Measurements from ENCODE around the gene NANOS2. TPM values are rescaled to one million over a fixed set of nuclear protein-coding genes. Genes with fewer than 3 reads are reported as not detected.
A peak's percentile ranks its signal among the peaks of the same experiment; 100 is the strongest.

Gene NANOS2
- total RNA-seq, 4 donors from 2014 or later = not detected

- intact Hi-C loops (cut with DNase I) = loop anchor here (5.0 kb wide), 1 partner anchor 67 kb away; the partner anchor contains the start of gene RSPH6A
Measured at GRCh38 chr19:45883881-45884681, 30.5 kb downstream of the NANOS2 start.

GRCh38 chr19:45883586-45883880 is 31.0 kb downstream of the NANOS2 start:
- Histone ChIP-seq H3K9me3 (no peaks in the 10 kb centered on the region), H3K4me1 (peaks cover 32 to 51% (median 49%) of the 10 kb centered on the region in 4 donors), H3K4me3 (peak overlapping the region in 3 of 4 donors; percentile 31 to 46 (median 32)), H3K27me3 (peaks cover 0 to 6% (median 0%) of the 10 kb centered on the region in 4 donors), H3K36me3 (peaks cover 0 to 18% (median 9%) of the 10 kb centered on the region in 4 donors), H3K27ac (replicated peaks in 1 of 4) (peak overlapping the region in 2 of 4 donors; percentile 21 to 35)
- TF ChIP-seq EP300 (IDR thresholded peaks at IDR 0.05) = no peak
- TF ChIP-seq CTCF (IDR thresholded peaks at IDR 0.05) = peak in 1 of 3 experiments; percentile 26
- no peak for TF ChIP-seq POLR2A (IDR thresholded peaks at IDR 0.05; ENCODE audit: low read depth)
- WGBS = 38% methylated on average over 5 of the region's 5 CpGs
- intact Hi-C loops (cut with DNase I) = loop anchor here (5.0 kb wide), 1 partner anchor 66 kb away; the partner anchor contains the start of gene RSPH6A
- no peak for DNase-seq (ENCODE audit: extremely low spot score)

More at GRCh38 chr19:45883881-45884681, 30.5 kb downstream of the NANOS2 start:
- no peak for TF ChIP-seq POLR2AphosphoS5 (IDR thresholded peaks at IDR 0.05)
- no peak for TF ChIP-seq POLR2A (IDR thresholded peaks at IDR 0.05; ENCODE audit: low read depth)
- no peak for TF ChIP-seq EP300 (IDR thresholded peaks at IDR 0.05)
- no peaks in the 10 kb centered on the region for H3K9me3 ChIP-seq
- H3K4me1 ChIP-seq = peaks cover 32 to 51% (median 49%) of the 10 kb centered on the region in 4 donors
- WGBS = 93% methylated on average over 38 of the region's 57 CpGs
- peaks cover 0 to 4% (median 0%) of the 10 kb centered on the region in 4 donors for H3K27me3 ChIP-seq
- DNase-seq (ENCODE audit: extremely low spot score) = no peak
- peak overlapping the region; percentile 31 to 91 (median 60) for H3K4me3 ChIP-seq
- H3K27ac ChIP-seq (replicated peaks in 1 of 4) = peak overlapping the region in 1 of 4 donors; percentile 35
- H3K36me3 ChIP-seq = peaks cover 0 to 18% (median 9%) of the 10 kb centered on the region in 4 donors

GRCh38 chr19:45882652-45883585 is 31.7 kb downstream of the NANOS2 start:
- intact Hi-C loops (cut with DNase I) = loop anchor here (5.0 kb wide), 1 partner anchor 66 kb away; the partner anchor contains the start of gene RSPH6A
- Histone ChIP-seq H3K4me3 (peak overlapping the region; percentile 31 to 46 (median 34)), H3K36me3 (peaks cover 0 to 18% (median 9%) of the 10 kb centered on the region in 4 donors), H3K4me1 (peaks cover 32 to 51% (median 49%) of the 10 kb centered on the region in 4 donors), H3K27ac (replicated peaks in 1 of 4) (peak overlapping the region in 2 of 4 donors; percentile 21 to 30), H3K27me3 (peaks cover 0 to 6% (median 0%) of the 10 kb centered on the region in 4 donors), H3K9me3 (no peaks in the 10 kb centered on the region)
- TF ChIP-seq POLR2AphosphoS5 (IDR thresholded peaks at IDR 0.05) (peak; percentile 7 to 53), POLR2A (IDR thresholded peaks at IDR 0.05; ENCODE audit: low read depth) (no peak), CTCF (IDR thresholded peaks at IDR 0.05) (peak; percentile 85 to 89 (median 85))
- DNase-seq (ENCODE audit: extremely low spot score) = peak; percentile 96
- 30% methylated on average over 25 of the region's 47 CpGs for WGBS

- 69% methylated on average over 2 of the region's 4 CpGs for WGBS
- H3K27me3 ChIP-seq = peaks cover 0 to 10% (median 0%) of the 10 kb centered on the region in 4 donors
- intact Hi-C loops (cut with DNase I) = loop anchor here (5.0 kb wide), 1 partner anchor 65 kb away; the partner anchor contains the start of gene RSPH6A
- DNase-seq (ENCODE audit: extremely low spot score) = no peak
- H3K4me1 ChIP-seq = peaks cover 33 to 50% (median 49%) of the 10 kb centered on the region in 4 donors
- H3K36me3 ChIP-seq = peaks cover 0 to 18% (median 9%) of the 10 kb centered on the region in 4 donors
- TF ChIP-seq CTCF (IDR thresholded peaks at IDR 0.05) (no peak), EP300 (IDR thresholded peaks at IDR 0.05) (no peak), POLR2A (IDR thresholded peaks at IDR 0.05; ENCODE audit: low read depth) (no peak), POLR2AphosphoS5 (IDR thresholded peaks at IDR 0.05) (no peak)
- no peak overlapping the region for H3K27ac ChIP-seq (replicated peaks in 1 of 4)
- H3K4me3 ChIP-seq = peak overlapping the region in 2 of 4 donors; percentile 32 to 46
- no peaks in the 10 kb centered on the region for H3K9me3 ChIP-seq
Measured at GRCh38 chr19:45881909-45882528, 32.6 kb downstream of the NANOS2 start.

Data from esophagus muscularis mucosa (tissue), 4 donors.